Testis (tissue), 3 donors: ENCODE measurements around the gene DHX40. TPM values are rescaled to one million over a fixed set of nuclear protein-coding genes. Genes with fewer than 3 reads are reported as not detected.

Experiments
- polyA plus RNA-seq: library from polyadenylated mRNA; stranded (reverse); fragments of 350-450 nt; fragmentation: Illumina TruSeq; extraction: RNeasy Lipid Tissue Mini Kit (QIAGEN cat#74804); gene quantifications from one replicate; pipeline ENCODE4 v1.2.3, GENCODE V29; 2014; ENCODE audit warnings: low read depth, low replicate concordance; ENCODE audit not compliant: insufficient read depth
- small RNA-seq, 2 donors: library from RNA; depleted of rRNA; stranded (forward); fragments of <200 nt; gene quantifications; one replicate each; pipeline ENCODE3, GENCODE V24; 2016
- total RNA-seq, 2 donors: library from RNA; depleted of rRNA; stranded (reverse); fragments of >200 nt; gene quantifications; one replicate each; pipeline ENCODE4 v1.2.3, GENCODE V29; 2016

DHX40 gene
- total and polyA plus RNA-seq, 3 donors from 2014 or later = 53.2 to 71.9 (median 60.8) TPM

Small RNAs within 50 kb of the gene (small RNA-seq; reads per million reads assigned to genes)
- 0 to 0.09 reads per million in 2 donors for gene RNU4-13P

Other genes with a start within 250 kb of the DHX40 start
- 10 to 100 TPM; 39.8 to 48.3 TPM for gene YPEL2, start 234.0 kb upstream of the DHX40 start, total RNA-seq
- 20.5 TPM for gene YPEL2, start 234.0 kb upstream of the DHX40 start, polyA plus RNA-seq
- 100 to 1,000 TPM; 221 to 253 TPM for gene CLTC, start 54.3 kb downstream of the DHX40 start, total RNA-seq
- gene CLTC, start 54.3 kb downstream of the DHX40 start, polyA plus RNA-seq = 137 TPM
- 10 to 100 TPM; 37.7 to 40.5 TPM for gene PTRH2, start 141.8 kb downstream of the DHX40 start, total RNA-seq
- 41.6 TPM for gene PTRH2, start 141.8 kb downstream of the DHX40 start, polyA plus RNA-seq
- gene VMP1, start 142.0 kb downstream of the DHX40 start, total RNA-seq = 100 to 1,000 TPM; 108 to 144 TPM
- 63.1 TPM for gene VMP1, start 142.0 kb downstream of the DHX40 start, polyA plus RNA-seq